Measurements from ENCODE around the gene ARHGAP15.

DNA sequence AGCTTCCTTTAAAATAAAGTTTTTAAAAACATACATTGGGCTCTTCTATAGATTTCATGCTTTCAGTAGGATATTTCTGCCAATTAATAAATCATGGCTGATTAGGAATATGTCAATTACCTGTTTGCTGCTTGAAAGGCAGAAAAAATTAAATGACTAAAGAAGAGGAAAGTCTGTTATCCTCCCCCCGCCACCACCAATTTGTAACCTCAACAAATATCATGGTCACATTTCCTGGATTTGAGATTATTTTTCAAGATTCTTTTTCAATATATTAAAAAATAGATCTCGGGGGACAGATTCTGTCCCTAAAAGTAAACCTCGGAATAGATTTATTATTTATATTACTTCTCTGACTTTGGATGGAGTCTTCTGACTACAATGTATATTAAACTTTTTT lies 125.9 kb downstream of the ARHGAP15 start:
- TF ChIP-seq, protein P1, sequence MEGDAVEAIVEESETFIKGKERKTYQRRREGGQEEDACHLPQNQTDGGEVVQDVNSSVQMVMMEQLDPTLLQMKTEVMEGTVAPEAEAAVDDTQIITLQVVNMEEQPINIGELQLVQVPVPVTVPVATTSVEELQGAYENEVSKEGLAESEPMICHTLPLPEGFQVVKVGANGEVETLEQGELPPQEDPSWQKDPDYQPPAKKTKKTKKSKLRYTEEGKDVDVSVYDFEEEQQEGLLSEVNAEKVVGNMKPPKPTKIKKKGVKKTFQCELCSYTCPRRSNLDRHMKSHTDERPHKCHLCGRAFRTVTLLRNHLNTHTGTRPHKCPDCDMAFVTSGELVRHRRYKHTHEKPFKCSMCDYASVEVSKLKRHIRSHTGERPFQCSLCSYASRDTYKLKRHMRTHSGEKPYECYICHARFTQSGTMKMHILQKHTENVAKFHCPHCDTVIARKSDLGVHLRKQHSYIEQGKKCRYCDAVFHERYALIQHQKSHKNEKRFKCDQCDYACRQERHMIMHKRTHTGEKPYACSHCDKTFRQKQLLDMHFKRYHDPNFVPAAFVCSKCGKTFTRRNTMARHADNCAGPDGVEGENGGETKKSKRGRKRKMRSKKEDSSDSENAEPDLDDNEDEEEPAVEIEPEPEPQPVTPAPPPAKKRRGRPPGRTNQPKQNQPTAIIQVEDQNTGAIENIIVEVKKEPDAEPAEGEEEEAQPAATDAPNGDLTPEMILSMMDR (IDR thresholded peaks at IDR 0.05), result no peak
- no peak for TF ChIP-seq POLR2A (IDR thresholded peaks at IDR 0.05)

Data from esophagus squamous epithelium (tissue), 4 donors.